Adrenal gland (tissue), 12 donors: ENCODE measurements around the gene MRPL36. TPM values are rescaled to one million over a fixed set of nuclear protein-coding genes. Genes with fewer than 3 reads are reported as not detected.

Experiments
- DNase-seq, 7 donors: peaks; one replicate each; pipeline ENCODE4 v3.0.0-alpha.2; 2019 to 2020
- H3K27ac ChIP-seq, 5 donors: fragments of 200-600 bp; sonication (generic) in 4 of 5; 1 replicate in 3 of 5; 2 replicates in 2 of 5; pipeline versions ENCODE4 v1.5.1 to v1.8.0; 2016 to 2020; ENCODE audit warnings: mild to moderate bottlenecking in 1 of 5
- H3K27me3 ChIP-seq: fragments of 200-600 bp; 2 replicates; pipeline ENCODE4 v1.8.0; 2021
- H3K36me3 ChIP-seq, 2 donors: fragments of 200-600 bp; replicated peaks in 1 of 2; 1 replicate in 1 of 2; 2 replicates in 1 of 2; pipeline versions ENCODE4 v1.5.1 to v1.8.0; 2018 to 2022
- H3K4me1 ChIP-seq, 2 donors: fragments of 200-600 bp; replicated peaks in 1 of 2; 1 replicate in 1 of 2; 2 replicates in 1 of 2; pipeline versions ENCODE4 v1.5.1 to v1.8.0; 2018 to 2021
- H3K4me3 ChIP-seq, 4 donors: fragments of 200-600 bp; sonication (generic) in 3 of 4; one replicate each; pipeline ENCODE4 v1.5.1; 2016 to 2018
- H3K9me3 ChIP-seq, 3 donors: fragments of 200-600 bp; sonication (generic) in 1 of 3; replicated peaks in 1 of 3; 1 replicate in 2 of 3; 2 replicates in 1 of 3; pipeline versions ENCODE4 v1.5.1 to v1.8.0; 2016 to 2021
- POLR2A ChIP-seq, 2 donors: fragments of 450-650 bp; IDR thresholded peaks; one replicate each; pipeline ENCODE4 v1.6.1; 2017; ENCODE audit warnings: antibody characterized with exemption in 2 of 2, mild to moderate bottlenecking in 2 of 2, moderate library complexity in 1 of 2
- WGBS, 4 donors: extraction: QIAGEN DNeasy Blood & Tissue Kit in 2 of 4; methylation state at CpG; one replicate each; pipeline versions ENCODE4 v1.1.5 to v1.1.7; 2013 to 2017; 5-methylcytosine and 5-hydroxymethylcytosine counted together
- intact Hi-C, 2 donors: fragments of 100-400 bp; cut with DNase I; formaldehyde crosslinking; loops; one replicate each; pipeline versions ENCODE4 v1.14.1 to v1.15.0; 2022 to 2023
- polyA plus RNA-seq, 3 donors: library from polyadenylated mRNA; stranded (reverse); fragments of 200-250 nt in 2 of 3; fragments of 350-450 nt in 1 of 3; fragmentation: Illumina TruSeq in 1 of 3; extraction: RNeasy Lipid Tissue Mini Kit (QIAGEN cat#74804) in 1 of 3; gene quantifications; one replicate each; pipeline ENCODE4 v1.2.3, GENCODE V29; 2013 to 2014
- total RNA-seq, 9 donors: library from RNA; depleted of rRNA in 4 of 9; stranded (reverse); fragments of >200 nt in 4 of 9; fragments of 120-200 nt in 1 of 9; fragmentation: NEBNext Ultra II Directional in 1 of 9; extraction: Animal tissue kit (Norgen Biotek cat#: 25700) in 1 of 9; gene quantifications; one replicate each; pipeline versions ENCODE4 v1.1.0 to v1.2.4, GENCODE V29; 2013 to 2023
- TF ChIP-seq, protein P1 (sequence below), 6 experiments: fragments of 450-650 bp in 4 of 6; fragments of 200-600 bp in 2 of 6; sonication (generic) in 1 of 6; IDR thresholded peaks; 1 replicate in 5 of 6; 2 replicates in 1 of 6; pipeline versions ENCODE4 v1.5.1 to v1.8.0; 2016 to 2021; ENCODE audit warnings: antibody characterized with exemption in 6 of 6, mild to moderate bottlenecking in 2 of 6, moderate library complexity in 1 of 6
- donor health status: healthy with polysubstance abuse.
- donor health status: Bipolar disorder and iron deficiency.
- donor health status: DM: yes; HTN: yes; CAD: no.
- donor health status: DM: no; HTN: no; CAD: no.
- donor health status: DM: no; HTN: no; CAD: no.
- donor health status: DM: yes; HTN: yes; CAD: no.

Gene MRPL36
- total and polyA plus RNA-seq, 12 donors: 23.3 to 97.4 (median 61.3) TPM

- no peaks in the 10 kb centered on the region for H3K9me3 ChIP-seq
- H3K27ac ChIP-seq: no peak overlapping the region
- no peaks in the 10 kb centered on the region for H3K27me3 ChIP-seq
- intact Hi-C loops: loop anchor here in 1 of 2 donors (10.0 kb wide), 1 partner anchor 267 kb away; no protein-coding TSS in a partner anchor
- no peak for DNase-seq
- no peaks in the 10 kb centered on the region for H3K36me3 ChIP-seq
- 60 to 65% (median 63%) methylated on average over 7 to 16 of the region's 16 CpGs for WGBS, 4 donors
- TF ChIP-seq, protein P1, sequence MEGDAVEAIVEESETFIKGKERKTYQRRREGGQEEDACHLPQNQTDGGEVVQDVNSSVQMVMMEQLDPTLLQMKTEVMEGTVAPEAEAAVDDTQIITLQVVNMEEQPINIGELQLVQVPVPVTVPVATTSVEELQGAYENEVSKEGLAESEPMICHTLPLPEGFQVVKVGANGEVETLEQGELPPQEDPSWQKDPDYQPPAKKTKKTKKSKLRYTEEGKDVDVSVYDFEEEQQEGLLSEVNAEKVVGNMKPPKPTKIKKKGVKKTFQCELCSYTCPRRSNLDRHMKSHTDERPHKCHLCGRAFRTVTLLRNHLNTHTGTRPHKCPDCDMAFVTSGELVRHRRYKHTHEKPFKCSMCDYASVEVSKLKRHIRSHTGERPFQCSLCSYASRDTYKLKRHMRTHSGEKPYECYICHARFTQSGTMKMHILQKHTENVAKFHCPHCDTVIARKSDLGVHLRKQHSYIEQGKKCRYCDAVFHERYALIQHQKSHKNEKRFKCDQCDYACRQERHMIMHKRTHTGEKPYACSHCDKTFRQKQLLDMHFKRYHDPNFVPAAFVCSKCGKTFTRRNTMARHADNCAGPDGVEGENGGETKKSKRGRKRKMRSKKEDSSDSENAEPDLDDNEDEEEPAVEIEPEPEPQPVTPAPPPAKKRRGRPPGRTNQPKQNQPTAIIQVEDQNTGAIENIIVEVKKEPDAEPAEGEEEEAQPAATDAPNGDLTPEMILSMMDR (IDR thresholded peaks at IDR 0.05): no peak
- TF ChIP-seq POLR2A (IDR thresholded peaks at IDR 0.05): no peak
- H3K4me3 ChIP-seq: no peak overlapping the region
- no peaks in the 10 kb centered on the region for H3K4me1 ChIP-seq
Measured at GRCh38 chr5:1767524-1768282, 31.9 kb downstream of the MRPL36 start.

DNA sequence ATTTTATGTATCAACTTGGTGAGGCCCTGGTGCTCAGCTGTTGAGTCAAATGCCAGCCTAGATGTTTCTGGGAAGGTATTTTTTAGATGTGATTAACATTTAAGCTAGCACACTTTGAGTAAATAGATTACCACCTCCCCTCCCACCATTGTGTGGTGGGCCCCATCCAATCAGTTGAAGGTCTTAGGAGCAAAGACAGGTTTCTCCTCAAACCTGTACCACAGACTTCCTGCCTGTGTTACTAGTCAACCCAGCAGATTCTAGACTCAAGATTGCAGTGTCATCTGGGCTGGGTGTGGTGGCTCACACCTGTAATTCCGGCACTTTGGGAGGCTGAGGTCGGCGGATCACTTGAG is 33.8 kb downstream of the MRPL36 start:
- H3K27me3 ChIP-seq: no peaks in the 10 kb centered on the region

DNA sequence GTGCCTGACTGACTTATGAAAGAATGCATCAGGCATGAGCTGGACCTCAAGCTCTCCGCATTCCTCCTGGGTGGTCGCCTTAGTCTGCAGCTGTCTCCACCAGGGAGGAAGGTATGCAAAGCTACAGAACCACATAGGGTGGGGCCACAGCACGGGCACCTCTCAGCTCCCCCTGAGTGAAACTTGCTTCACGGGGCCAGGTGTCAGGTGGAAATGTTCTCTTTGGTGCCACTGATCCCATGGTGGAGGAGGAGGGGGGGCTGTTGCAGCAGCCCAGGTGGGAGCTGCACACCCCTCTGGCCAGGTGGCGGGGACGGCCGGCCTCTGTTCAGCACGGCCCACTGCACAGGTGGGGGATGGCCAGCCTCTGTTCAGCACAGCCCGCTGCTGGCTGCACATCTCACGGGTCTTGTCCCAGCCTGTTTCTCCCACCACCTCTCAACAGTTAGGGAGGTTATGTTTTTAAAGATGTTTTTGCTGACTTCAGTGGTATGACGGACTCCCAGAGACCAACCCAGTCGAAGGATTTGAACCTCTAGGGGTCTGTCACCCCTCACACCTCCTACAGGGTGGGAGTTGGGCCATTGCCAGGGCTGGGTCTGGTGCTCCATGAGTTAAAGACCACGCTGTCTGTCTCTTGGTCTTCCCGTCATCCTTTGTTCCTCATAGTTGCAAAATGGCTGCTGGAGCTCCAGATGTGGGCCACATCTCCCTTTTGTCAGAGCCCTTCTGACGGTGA is 34.3 kb downstream of the MRPL36 start:
- intact Hi-C loops: loop anchor here in 1 of 2 donors (10.0 kb wide), 1 partner anchor 269 kb away; no protein-coding TSS in a partner anchor
- H3K27ac ChIP-seq: no peak overlapping the region
- no peak for DNase-seq
- H3K27me3 ChIP-seq: no peaks in the 10 kb centered on the region
- H3K9me3 ChIP-seq: no peaks in the 10 kb centered on the region
- WGBS, 4 donors: 81 to 85% (median 82%) methylated on average over 13 to 15 of the region's 15 CpGs
- H3K4me1 ChIP-seq: no peaks in the 10 kb centered on the region
- TF ChIP-seq, protein P1 (IDR thresholded peaks at IDR 0.05): no peak
- no peak for TF ChIP-seq POLR2A (IDR thresholded peaks at IDR 0.05)
- no peaks in the 10 kb centered on the region for H3K36me3 ChIP-seq
- H3K4me3 ChIP-seq: no peak overlapping the region

More for the DNA sequence above, 33.8 kb downstream of the MRPL36 start:
- H3K27ac ChIP-seq: no peak overlapping the region
- H3K4me1 ChIP-seq: no peaks in the 10 kb centered on the region
- H3K9me3 ChIP-seq: no peaks in the 10 kb centered on the region
- no peak for DNase-seq
- intact Hi-C loops: loop anchor here in 1 of 2 donors (10.0 kb wide), 1 partner anchor 269 kb away; no protein-coding TSS in a partner anchor
- TF ChIP-seq, protein P1 (IDR thresholded peaks at IDR 0.05): no peak
- no peak for TF ChIP-seq POLR2A (IDR thresholded peaks at IDR 0.05)
- no peaks in the 10 kb centered on the region for H3K36me3 ChIP-seq
- no peak overlapping the region for H3K4me3 ChIP-seq
- WGBS, 4 donors: 83 to 100% (median 98%) methylated on average over 2 to 3 of the region's 3 CpGs

DNA sequence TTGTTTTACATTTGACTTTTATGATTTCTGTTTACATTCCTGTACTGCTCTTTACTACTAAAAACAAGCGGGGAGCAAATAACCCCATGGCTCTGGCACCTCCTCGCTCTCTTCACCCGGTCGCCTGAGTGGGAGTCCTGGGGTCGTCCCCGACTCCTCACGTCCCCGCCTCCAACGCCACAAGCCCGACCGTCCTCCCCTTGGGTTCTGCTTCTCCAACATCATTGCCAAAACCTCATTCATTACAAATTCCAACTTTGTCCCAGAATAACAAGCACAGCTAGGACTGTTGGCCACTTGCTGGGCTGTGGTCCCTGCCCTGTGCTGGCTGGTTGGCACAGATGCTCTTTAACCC is 35.1 kb downstream of the MRPL36 start:
- intact Hi-C loops: loop anchor here in 1 of 2 donors (10.0 kb wide), 1 partner anchor 270 kb away; no protein-coding TSS in a partner anchor

More for the DNA sequence above, 35.1 kb downstream of the MRPL36 start:
- TF ChIP-seq, protein P1 (IDR thresholded peaks at IDR 0.05): no peak
- TF ChIP-seq POLR2A (IDR thresholded peaks at IDR 0.05): no peak
- Histone ChIP-seq H3K4me3 (no peak overlapping the region), H3K27ac (no peak overlapping the region), H3K4me1 (no peaks in the 10 kb centered on the region), H3K36me3 (no peaks in the 10 kb centered on the region), H3K27me3 (no peaks in the 10 kb centered on the region), H3K9me3 (no peaks in the 10 kb centered on the region)
- DNase-seq: no peak
- WGBS, 4 donors: 74 to 88% (median 80%) methylated on average over 11 of the region's 11 CpGs
